ENCODE results near the gene PPP3R1. TPM values are rescaled to one million over a fixed set of nuclear protein-coding genes. Genes with fewer than 3 reads are reported as not detected.

PPP3R1 gene
- total and polyA plus RNA-seq, 2 of the 8 experiments (the other 6 are each of a cell fraction or from before 2014, with no cell fraction given): 9.3 to 85.1 TPM

GRCh38 chr2:68231061-68231372 is 21.3 kb downstream of the PPP3R1 start:
- H3K27ac ChIP-seq (ENCODE audit: low read depth, low read length): no peak overlapping the region
- CTCF ChIA-PET (ENCODE audit: partially characterized antibody): interaction anchor here (1.1 to 1.3 kb wide), 3 partner anchors 19 to 61 kb away, joined by 3 to 9 read pairs (median 3); no protein-coding TSS in a partner anchor
- no peaks in the 10 kb centered on the region; the same call in 1 of the 2 replicates for H3K23me2 ChIP-seq (ENCODE audit: low read depth, low read length)
- H3K4me2 ChIP-seq (ENCODE audit: insufficient read depth in 1 of 2, low read depth in 2 of 2, low read length in 2 of 2): no peak overlapping the region
- no peak overlapping the region for H3K23ac ChIP-seq (ENCODE audit: insufficient read length)
- no peak overlapping the region for H4K91ac ChIP-seq (replicated peaks; ENCODE audit: insufficient read length, low read length)
- no peak overlapping the region for H3K18ac ChIP-seq (ENCODE audit: extremely low read depth, low read length)
- H4K5ac ChIP-seq (ENCODE audit: insufficient read length, low read depth, low read length): no peak overlapping the region
- H3K9me3 ChIP-seq (ENCODE audit: insufficient read depth in 2 of 2, low read depth in 1 of 2, low read length in 1 of 2): no peaks in the 10 kb centered on the region
- no peak overlapping the region for H3K56ac ChIP-seq (replicated peaks; ENCODE audit: insufficient read length, low read depth, low read length)
- no peak overlapping the region for H2BK20ac ChIP-seq (ENCODE audit: low read length)
- no peaks in the 10 kb centered on the region; a peak in 1 of 7 replicates for H3K4me1 ChIP-seq (replicated peaks in 1 of 4; ENCODE audit: control insufficient read depth in 3 of 4, insufficient read depth in 4 of 4, low read length in 3 of 4)
- TF ChIP-seq CHD1 (IDR thresholded peaks at IDR 0.05; ENCODE audit: low read depth, low read length): no peak
- no peak for FAIRE-seq
- WGBS, 2 experiments (ENCODE audit: extremely low coverage in 1 of 2, insufficient coverage in 1 of 2, insufficient read length in 1 of 2, insufficient replicate concordance in 2 of 2, low coverage in 1 of 2, low lambda C conversion rate in 2 of 2, missing lambda C conversion rate in 1 of 2): 94% methylated on average over 1 of the region's 1 CpG; no CpG with 5 or more reads in 1 of the 2 experiments
- peaks cover 9 to 98% of the 10 kb centered on the region in 2 experiments for H3K79me2 ChIP-seq (ENCODE audit: control insufficient read depth in 1 of 2, insufficient read depth in 2 of 2, low read length in 2 of 2)
- H3K36me3 ChIP-seq (ENCODE audit: control insufficient read depth in 2 of 4, insufficient read depth in 4 of 4, low read length in 3 of 4): no peaks in the 10 kb centered on the region
- no peak overlapping the region for H2AFZ ChIP-seq (ENCODE audit: low read length)
- no peak overlapping the region for H2BK120ac ChIP-seq (replicated peaks; ENCODE audit: low read depth, low read length)
- no peak overlapping the region for H3K14ac ChIP-seq (ENCODE audit: insufficient read length)
- no peak overlapping the region for H2BK15ac ChIP-seq (ENCODE audit: low read length)
- no peaks in the 10 kb centered on the region for H3K27me3 ChIP-seq (replicated peaks in 1 of 4; ENCODE audit: control insufficient read depth in 3 of 4, extremely low read depth in 1 of 4, insufficient read depth in 3 of 4, low read length in 3 of 4)
- no peak overlapping the region for H3K9ac ChIP-seq (replicated peaks in 1 of 4; ENCODE audit: extremely low read depth in 1 of 4, low read depth in 3 of 4, low read length in 3 of 4)
- no peak overlapping the region for H2BK12ac ChIP-seq (ENCODE audit: low read depth, low read length)
- peaks cover 5 to 8% of the 10 kb centered on the region in 2 experiments for H4K20me1 ChIP-seq (replicated peaks in 1 of 2; ENCODE audit: control insufficient read depth in 1 of 2, insufficient read depth in 2 of 2, low read length in 2 of 2)
- H2BK5ac ChIP-seq (ENCODE audit: low read depth, low read length): no peak overlapping the region
- no peak overlapping the region for H3K4ac ChIP-seq (replicated peaks; ENCODE audit: insufficient read length, low read depth, low read length)
- no peaks in the 10 kb centered on the region for H3K79me1 ChIP-seq (ENCODE audit: low read depth, low read length)
- H2AK5ac ChIP-seq (ENCODE audit: low read depth, low read length): no peak overlapping the region
- no peak overlapping the region for H4K8ac ChIP-seq (ENCODE audit: extremely low read depth, insufficient read depth, low read length)
- DNase-seq (ENCODE audit: low read depth in 1 of 2, low spot score in 2 of 2): no peak
- POLR2A ChIA-PET (ENCODE audit: partially characterized antibody): no interaction called here
- H3K4me3 ChIP-seq (ENCODE audit: extremely low read depth in 1 of 4, insufficient read depth in 2 of 4, low read depth in 3 of 4, low read length in 4 of 4): no peak overlapping the region

Data from H1 (cell line).